CD4-positive, alpha-beta T cell treated with Interleukin-15 for 1 hour (primary cell): Measurements from ENCODE around the gene MTMR12.

ENCODE experiments used
- DNase-seq: peaks from one replicate; pipeline ENCODE4 v3.0.0-alpha.2; 2020

Gene MTMR12

DNA sequence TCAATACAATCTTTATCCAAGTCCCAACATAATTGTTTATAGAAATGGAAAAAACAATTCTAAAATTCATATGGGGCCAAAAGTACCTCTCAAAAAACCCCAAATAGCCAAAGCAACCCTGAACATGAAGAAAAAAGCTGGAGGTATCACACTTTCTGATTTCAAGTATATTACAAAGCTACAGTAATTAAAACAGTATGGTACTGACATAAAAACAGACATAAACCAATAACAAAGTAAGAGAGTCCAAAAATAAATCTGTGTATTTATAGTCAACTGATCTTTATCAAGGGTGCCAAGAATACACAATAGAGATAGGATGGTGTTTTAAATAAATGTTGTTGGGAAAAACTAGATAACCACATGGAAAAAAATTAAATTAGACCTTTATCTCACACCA, 125.1 kb downstream of the MTMR12 start:
- no peak for DNase-seq

DNA sequence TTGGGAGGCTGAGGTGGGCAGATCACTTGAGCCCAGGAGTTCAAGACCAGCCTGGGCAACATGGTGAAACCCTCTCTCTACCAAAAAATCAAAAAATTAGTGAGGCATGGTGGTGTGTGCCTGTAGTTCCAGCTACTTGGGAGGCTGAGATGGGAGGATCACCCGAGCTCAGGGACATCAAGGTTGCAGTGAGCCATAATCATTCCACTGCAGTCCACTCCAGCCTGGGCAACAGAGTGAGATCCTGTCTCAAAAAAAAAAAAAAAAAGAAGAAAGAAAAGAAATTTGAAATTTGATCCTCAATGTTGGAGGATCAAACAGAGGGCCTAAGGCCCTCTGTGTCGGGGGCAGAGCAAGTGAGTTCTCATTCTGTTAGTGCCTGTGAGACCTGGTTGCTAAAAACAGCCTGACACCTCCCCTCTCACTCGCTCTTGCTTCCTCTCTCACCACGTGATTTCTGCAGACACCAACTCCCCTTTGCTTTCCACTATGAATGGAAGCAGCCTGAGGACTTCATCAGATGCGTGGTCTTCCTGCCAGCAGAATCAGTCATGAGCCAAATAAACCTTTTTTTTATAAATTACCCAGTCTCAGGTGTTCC, 130.2 kb downstream of the MTMR12 start:
- DNase-seq, result no peak
